Cardiac muscle cell (in vitro differentiated cells and primary cell): ENCODE results near the gene FRMD5. TPM values are rescaled to one million over a fixed set of nuclear protein-coding genes. Genes with fewer than 3 reads are reported as not detected.

Source experiments
- DNase-seq, 2 donors: peaks; one replicate each; pipeline versions ENCODE4 v3.0.0 to v3.0.0-alpha.2; 2010 to 2017; ENCODE audit warnings: low read depth in 1 of 2, low spot score in 1 of 2
- H3K27ac ChIP-seq: fragments of 200-600 bp; sonication (generic); 2 replicates; pipeline ENCODE4 v1.5.1; 2016
- H3K27me3 ChIP-seq: fragments of 200-600 bp; sonication (generic); 2 replicates; pipeline ENCODE4 v1.6.0; 2016; ENCODE audit warnings: control low read depth
- H3K36me3 ChIP-seq: fragments of 200-600 bp; sonication (generic); 2 replicates; pipeline ENCODE4 v1.5.1; 2016; ENCODE audit warnings: control low read depth
- H3K4me1 ChIP-seq: fragments of 200-600 bp; sonication (generic); 2 replicates; pipeline ENCODE4 v1.8.1; 2017; ENCODE audit warnings: low read depth, mild to moderate bottlenecking, mixed run types
- H3K4me3 ChIP-seq: fragments of 200-600 bp; sonication (generic); 2 replicates; pipeline ENCODE4 v1.5.1; 2016; ENCODE audit warnings: mild to moderate bottlenecking
- H3K9me3 ChIP-seq: fragments of 200-600 bp; sonication (generic); 2 replicates; pipeline ENCODE4 v1.5.1; 2017; ENCODE audit warnings: low read depth, mild to moderate bottlenecking, control low read depth
- polyA plus RNA-seq: library from polyadenylated mRNA; unstranded; fragments of >200 nt; fragmentation: Nextera tagmentation; extraction: Ambion mirVana; gene quantifications from 2 replicates; pipeline ENCODE4 v1.2.1, GENCODE V29; 2016
- total RNA-seq: library from RNA; depleted of rRNA; stranded (reverse); fragments of >200 nt; gene quantifications from 2 replicates; pipeline ENCODE4 v1.2.3, GENCODE V29; 2016
- TF ChIP-seq, protein P1 (sequence below): IDR thresholded peaks from 2 replicates; pipeline ENCODE4 v1.5.1; 2012; ENCODE audit warnings: low read depth, mild to moderate bottlenecking, low read length

The FRMD5 gene
- total and polyA plus RNA-seq, 2 experiments from 2014 or later = 26.8 to 59.7 TPM

GRCh38 chr15:43939070-43939469 lies 256.0 kb downstream of the FRMD5 start:
- TF ChIP-seq, protein P1, sequence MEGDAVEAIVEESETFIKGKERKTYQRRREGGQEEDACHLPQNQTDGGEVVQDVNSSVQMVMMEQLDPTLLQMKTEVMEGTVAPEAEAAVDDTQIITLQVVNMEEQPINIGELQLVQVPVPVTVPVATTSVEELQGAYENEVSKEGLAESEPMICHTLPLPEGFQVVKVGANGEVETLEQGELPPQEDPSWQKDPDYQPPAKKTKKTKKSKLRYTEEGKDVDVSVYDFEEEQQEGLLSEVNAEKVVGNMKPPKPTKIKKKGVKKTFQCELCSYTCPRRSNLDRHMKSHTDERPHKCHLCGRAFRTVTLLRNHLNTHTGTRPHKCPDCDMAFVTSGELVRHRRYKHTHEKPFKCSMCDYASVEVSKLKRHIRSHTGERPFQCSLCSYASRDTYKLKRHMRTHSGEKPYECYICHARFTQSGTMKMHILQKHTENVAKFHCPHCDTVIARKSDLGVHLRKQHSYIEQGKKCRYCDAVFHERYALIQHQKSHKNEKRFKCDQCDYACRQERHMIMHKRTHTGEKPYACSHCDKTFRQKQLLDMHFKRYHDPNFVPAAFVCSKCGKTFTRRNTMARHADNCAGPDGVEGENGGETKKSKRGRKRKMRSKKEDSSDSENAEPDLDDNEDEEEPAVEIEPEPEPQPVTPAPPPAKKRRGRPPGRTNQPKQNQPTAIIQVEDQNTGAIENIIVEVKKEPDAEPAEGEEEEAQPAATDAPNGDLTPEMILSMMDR = peak; percentile 56

DNA sequence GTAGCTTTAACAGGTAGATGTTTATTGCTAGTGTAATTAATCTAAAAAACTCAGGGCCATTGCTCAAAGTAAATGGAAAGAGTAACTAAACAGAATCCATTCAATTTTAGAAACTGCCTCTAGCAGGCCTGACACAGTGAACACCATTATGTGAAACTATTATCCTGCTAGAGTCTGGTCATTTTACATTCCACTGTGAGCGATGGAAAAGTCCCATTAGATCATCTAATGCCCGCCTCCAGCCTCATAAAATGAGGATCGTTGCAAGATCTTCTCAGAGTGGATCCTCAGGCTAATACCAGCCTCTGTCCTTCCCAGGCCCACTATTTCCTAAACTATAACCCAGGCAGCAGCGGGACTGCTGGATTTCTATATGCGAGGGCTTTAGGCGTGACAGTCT lies 260.6 kb downstream of the FRMD5 start:
- Histone ChIP-seq H3K9me3 (no peaks in the 10 kb centered on the region), H3K27ac (no peak overlapping the region)

More at GRCh38 chr15:43939070-43939469, 256.0 kb downstream of the FRMD5 start:
- H3K4me3 ChIP-seq = no peak overlapping the region
- no peaks in the 10 kb centered on the region for H3K27me3 ChIP-seq
- no peaks in the 10 kb centered on the region for H3K9me3 ChIP-seq
- no peak overlapping the region for H3K27ac ChIP-seq
- no peaks in the 10 kb centered on the region for H3K36me3 ChIP-seq
- H3K4me1 ChIP-seq = no peaks in the 10 kb centered on the region
- DNase-seq = peak in 1 of 2 donors; percentile 42

DNA sequence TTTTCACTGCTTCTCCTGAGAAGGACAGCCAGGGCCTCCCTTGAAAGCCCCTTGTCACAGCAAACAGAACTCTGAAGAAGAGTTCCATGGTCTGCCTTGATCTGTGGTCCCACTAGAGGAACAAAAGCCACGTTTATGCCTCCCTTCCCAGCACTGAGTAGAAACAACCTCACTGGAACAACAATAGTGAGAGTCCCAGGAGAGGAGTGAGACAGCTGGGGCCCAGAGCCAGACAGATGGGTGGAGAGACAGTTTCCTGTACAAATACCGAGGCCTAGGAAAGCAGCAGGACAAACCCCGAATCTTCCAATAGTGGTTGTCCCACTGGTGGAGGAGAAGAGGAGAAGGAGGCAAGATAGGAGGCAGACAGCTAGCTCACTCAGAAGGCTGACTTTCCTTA lies 262.2 kb downstream of the FRMD5 start:
- DNase-seq = peak in 1 of 2 donors; percentile 32
- TF ChIP-seq, protein P1 = no peak
- H3K27ac ChIP-seq = no peak overlapping the region

More for the DNA sequence above, 260.6 kb downstream of the FRMD5 start:
- Histone ChIP-seq H3K4me1 (peaks cover 4% of the 10 kb centered on the region), H3K27me3 (peaks cover 3% of the 10 kb centered on the region), H3K4me3 (no peak overlapping the region), H3K36me3 (no peaks in the 10 kb centered on the region)
- TF ChIP-seq, protein P1 = no peak
- no peak for DNase-seq

DNA sequence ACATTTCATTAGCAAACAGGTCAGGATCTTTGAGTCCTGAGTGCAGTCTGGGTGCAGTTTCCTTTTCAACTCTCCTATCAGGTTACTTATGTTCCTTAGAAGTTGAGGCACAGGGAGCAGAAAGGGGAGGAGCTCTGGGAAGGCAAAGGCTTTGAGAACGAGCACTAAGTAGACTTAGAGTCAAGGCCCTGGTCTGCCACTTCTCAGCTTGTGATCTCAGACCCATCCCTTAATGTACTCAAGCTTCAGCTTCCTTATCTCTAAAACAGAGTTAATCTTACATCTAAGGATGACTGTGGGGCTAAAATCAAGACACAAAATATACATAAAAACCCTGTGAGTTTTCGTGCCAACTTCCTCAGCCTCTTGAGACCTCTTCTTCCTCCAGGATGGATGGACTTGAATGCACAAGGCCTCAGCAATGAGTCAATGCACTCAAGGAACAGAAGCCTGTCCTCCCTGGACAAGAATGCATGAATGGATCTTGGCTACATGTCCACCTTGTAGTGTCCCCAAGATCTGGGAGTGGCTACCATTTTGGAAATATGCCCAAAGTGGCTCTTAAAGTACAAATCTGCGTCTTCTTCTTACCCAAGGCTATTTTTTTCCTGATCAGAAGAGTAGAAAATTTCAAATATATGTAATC lies 263.2 kb downstream of the FRMD5 start:
- Histone ChIP-seq H3K4me3 (no peak overlapping the region), H3K4me1 (peaks cover 4% of the 10 kb centered on the region), H3K27me3 (peaks cover 3% of the 10 kb centered on the region), H3K36me3 (no peaks in the 10 kb centered on the region), H3K9me3 (no peaks in the 10 kb centered on the region), H3K27ac (no peak overlapping the region)
- DNase-seq = no peak
- TF ChIP-seq, protein P1 = no peak

More for the DNA sequence above, 262.2 kb downstream of the FRMD5 start:
- H3K4me1 ChIP-seq = peaks cover 4% of the 10 kb centered on the region
- H3K4me3 ChIP-seq = no peak overlapping the region
- H3K9me3 ChIP-seq = no peaks in the 10 kb centered on the region
- H3K27me3 ChIP-seq = peaks cover 3% of the 10 kb centered on the region
- no peaks in the 10 kb centered on the region for H3K36me3 ChIP-seq

- Histone ChIP-seq H3K27ac (no peak overlapping the region), H3K27me3 (peaks cover 3% of the 10 kb centered on the region), H3K4me3 (no peak overlapping the region), H3K36me3 (no peaks in the 10 kb centered on the region), H3K4me1 (peaks cover 4% of the 10 kb centered on the region), H3K9me3 (no peaks in the 10 kb centered on the region)
- TF ChIP-seq, protein P1 = no peak
- no peak for DNase-seq
These were observed 264.0 kb downstream of the FRMD5 start for GRCh38 chr15:43931119-43931518.
